Body of pancreas (tissue), 4 donors: ENCODE results near the gene CCDC106.

Experiments
- POLR2A ChIP-seq, 3 donors: fragments of 450-650 bp; IDR thresholded peaks; one replicate each; pipeline ENCODE4 v1.6.1; 2016; ENCODE audit warnings: antibody characterized with exemption in 3 of 3, mild to moderate bottlenecking in 2 of 3
- TF ChIP-seq, protein P1 (sequence below), 7 experiments: fragments of 450-650 bp in 4 of 7; fragments of 200-600 bp in 3 of 7; sonication (generic) in 3 of 7; IDR thresholded peaks; one replicate each; pipeline ENCODE4 v1.5.1; 2016 to 2019; ENCODE audit warnings: antibody characterized with exemption in 7 of 7

DNA sequence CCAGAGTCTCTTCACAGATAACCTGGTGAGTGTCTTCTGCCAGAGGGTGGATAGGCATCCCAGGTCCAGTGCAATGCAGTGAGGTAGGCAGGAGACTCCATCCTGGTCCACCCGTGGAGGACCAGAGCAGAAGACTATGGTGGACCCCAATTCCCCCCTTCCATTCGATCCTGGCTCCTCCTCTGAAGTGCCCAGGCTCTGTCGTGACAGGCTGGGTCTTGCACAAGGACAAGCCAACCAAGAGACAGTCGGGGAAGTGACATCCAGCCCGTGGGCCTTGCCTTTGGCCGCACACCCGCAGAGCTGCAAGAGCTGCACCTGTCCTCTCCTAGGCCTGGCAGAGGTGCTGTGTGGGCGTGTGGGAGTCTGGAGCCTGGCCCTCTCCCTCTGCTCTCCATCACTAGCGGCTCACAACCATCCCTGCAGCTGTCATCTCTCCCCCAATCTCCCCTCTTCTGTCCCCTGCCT is 26.8 kb upstream of the CCDC106 start:
- no peak for TF ChIP-seq POLR2A (IDR thresholded peaks at IDR 0.05)
- TF ChIP-seq, protein P1, sequence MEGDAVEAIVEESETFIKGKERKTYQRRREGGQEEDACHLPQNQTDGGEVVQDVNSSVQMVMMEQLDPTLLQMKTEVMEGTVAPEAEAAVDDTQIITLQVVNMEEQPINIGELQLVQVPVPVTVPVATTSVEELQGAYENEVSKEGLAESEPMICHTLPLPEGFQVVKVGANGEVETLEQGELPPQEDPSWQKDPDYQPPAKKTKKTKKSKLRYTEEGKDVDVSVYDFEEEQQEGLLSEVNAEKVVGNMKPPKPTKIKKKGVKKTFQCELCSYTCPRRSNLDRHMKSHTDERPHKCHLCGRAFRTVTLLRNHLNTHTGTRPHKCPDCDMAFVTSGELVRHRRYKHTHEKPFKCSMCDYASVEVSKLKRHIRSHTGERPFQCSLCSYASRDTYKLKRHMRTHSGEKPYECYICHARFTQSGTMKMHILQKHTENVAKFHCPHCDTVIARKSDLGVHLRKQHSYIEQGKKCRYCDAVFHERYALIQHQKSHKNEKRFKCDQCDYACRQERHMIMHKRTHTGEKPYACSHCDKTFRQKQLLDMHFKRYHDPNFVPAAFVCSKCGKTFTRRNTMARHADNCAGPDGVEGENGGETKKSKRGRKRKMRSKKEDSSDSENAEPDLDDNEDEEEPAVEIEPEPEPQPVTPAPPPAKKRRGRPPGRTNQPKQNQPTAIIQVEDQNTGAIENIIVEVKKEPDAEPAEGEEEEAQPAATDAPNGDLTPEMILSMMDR (IDR thresholded peaks at IDR 0.05) = no peak
